OCI-LY3 (cell line): Measurements from ENCODE around the gene TIMM23B.
"Not testable (repeated sequence)": the region's sequence is repeated elsewhere in the genome, so short reads cannot be mapped to it uniquely, and the experiment has no call there.

Experiments used
- EZH2phosphoT487 ChIP-seq: fragments of 200-600 bp; shearing (Covaris generic); IDR thresholded peaks from 2 replicates; pipeline ENCODE4 v1.6.1; 2018; ENCODE audit warnings: antibody characterized with exemption, mixed run types, low read depth
- TF ChIP-seq, protein P1 (sequence below): fragments of 200-600, 300-600 bp; sonication (generic); IDR thresholded peaks from 2 replicates; pipeline ENCODE4 v1.5.1; 2014; ENCODE audit warnings: antibody characterized with exemption, low read length, low read depth

DNA sequence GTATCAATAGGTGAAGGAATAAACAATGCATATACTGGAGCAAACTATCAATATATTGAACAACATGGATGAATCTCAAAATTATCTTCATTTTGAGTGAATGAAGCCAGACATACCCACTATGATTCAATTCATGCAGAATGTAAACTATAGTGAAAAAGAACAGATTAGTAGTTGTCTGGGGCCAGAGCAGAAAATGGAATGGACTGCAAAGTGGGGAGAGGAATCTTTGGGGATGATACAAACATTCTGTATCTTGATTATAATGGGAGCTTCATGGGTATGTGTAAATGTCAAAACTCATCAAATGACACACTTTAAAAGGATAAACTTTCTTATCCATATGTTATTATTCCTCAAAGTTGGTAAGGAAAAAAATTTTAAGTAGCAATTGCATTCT lies 23.9 kb upstream of the TIMM23B start:
- TF ChIP-seq, protein P1, sequence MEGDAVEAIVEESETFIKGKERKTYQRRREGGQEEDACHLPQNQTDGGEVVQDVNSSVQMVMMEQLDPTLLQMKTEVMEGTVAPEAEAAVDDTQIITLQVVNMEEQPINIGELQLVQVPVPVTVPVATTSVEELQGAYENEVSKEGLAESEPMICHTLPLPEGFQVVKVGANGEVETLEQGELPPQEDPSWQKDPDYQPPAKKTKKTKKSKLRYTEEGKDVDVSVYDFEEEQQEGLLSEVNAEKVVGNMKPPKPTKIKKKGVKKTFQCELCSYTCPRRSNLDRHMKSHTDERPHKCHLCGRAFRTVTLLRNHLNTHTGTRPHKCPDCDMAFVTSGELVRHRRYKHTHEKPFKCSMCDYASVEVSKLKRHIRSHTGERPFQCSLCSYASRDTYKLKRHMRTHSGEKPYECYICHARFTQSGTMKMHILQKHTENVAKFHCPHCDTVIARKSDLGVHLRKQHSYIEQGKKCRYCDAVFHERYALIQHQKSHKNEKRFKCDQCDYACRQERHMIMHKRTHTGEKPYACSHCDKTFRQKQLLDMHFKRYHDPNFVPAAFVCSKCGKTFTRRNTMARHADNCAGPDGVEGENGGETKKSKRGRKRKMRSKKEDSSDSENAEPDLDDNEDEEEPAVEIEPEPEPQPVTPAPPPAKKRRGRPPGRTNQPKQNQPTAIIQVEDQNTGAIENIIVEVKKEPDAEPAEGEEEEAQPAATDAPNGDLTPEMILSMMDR, result not testable (repeated sequence)
- not testable (repeated sequence) for TF ChIP-seq EZH2phosphoT487
